GM12873 (cell line): ENCODE results near the gene S1PR1.

Source experiments
- CTCF ChIP-seq: IDR thresholded peaks from 2 replicates; pipeline ENCODE4 v1.5.1; 2012; ENCODE audit warnings: low read depth, mild to moderate bottlenecking, moderate library complexity, low read length, control low read depth; ENCODE audit not compliant: insufficient read depth; ENCODE audit errors: missing control alignments

Gene S1PR1

DNA sequence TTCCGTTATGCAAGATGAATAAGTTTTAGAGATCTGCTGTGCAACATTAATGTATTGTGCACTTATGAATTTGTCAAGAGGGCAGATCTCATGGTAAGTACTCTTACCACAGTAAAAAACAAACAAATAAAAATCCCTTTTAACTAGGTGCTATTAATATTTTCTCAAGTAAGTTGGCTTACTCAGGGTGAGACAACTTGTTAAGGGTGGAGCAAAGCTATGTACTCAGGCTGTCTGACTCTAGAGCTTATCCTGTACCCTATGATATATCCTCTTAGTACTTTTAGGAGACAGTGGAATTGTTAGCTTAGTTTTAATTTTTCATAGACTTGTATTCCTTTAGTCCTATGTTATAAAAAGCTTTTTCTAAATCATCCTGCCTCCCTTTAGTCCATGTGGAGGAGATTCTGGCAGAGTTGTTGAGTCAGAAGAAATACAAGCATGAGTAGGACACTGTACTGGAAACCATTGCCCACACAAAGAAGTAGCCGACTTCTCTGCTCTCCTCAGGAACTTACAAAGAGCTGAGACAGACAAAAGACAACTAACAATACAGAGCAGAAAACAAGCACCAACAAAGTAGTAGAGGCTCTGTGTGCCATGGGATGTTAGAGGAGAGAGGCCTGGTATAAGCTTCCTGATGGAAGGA, 49.2 kb downstream of the S1PR1 start:
- no peak for TF ChIP-seq CTCF

DNA sequence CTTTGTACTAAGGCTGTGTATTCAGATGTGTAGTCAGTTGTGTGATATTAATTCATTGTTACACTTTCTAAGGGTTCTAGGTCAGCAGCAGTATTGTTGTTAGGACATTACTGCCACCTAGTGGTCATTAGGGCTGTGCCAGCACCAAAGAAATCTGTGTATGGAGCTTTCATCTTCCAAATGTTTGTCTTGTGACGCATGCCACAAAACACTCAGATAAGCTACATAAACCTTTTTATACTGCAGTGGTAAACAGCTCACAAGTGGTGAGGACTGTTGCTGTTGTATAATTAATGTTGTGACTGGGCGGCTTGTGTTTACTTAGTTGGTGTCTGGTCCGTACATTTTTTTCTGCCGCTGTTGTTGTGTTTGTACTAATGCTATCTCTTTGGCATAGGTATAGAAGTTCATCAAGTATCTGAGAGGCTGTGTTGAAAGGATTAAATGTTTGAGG, 51.7 kb downstream of the S1PR1 start:
- TF ChIP-seq CTCF = peak; percentile 90

DNA sequence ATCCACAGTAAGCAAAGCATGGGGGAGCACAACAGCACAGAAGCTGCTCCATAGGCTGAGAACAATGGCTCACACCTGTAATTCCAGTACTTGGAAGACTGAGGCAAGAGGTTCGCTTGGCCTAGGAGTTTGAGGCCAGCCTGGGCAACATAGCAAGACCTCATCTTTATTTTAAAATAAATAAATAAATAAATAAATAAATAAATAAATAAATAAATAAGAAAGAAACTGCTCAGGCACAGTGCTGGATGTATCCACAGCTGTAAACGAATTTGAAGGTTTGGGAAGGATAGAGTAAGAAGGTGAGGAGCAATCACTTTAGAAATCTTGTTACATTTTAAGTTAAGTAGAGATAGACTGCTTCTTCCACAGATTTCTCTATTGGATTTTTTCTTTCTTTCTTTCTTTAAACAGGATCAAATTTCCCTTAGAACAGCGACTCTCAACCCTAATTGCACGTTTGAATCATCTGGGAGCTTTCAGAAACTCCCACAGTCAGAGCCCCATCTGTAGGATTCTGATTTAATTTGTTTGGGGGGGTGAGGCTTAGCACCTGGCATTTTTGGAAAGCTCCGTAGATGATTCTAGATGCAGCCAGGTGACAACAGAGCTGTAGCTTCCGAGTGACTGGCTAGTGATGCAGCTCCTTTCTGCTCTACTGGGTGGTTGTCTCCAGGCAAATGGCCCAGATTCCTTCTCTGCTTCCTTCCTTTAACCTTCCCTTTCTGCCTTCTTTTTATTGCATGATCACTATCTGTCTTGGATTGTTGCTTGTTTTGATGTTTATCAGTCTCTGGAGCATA, 53.5 kb downstream of the S1PR1 start:
- TF ChIP-seq CTCF = no peak
